GM18873 (cell line): ENCODE measurements around the gene SCGB2A2.

ENCODE experiments used
- ATAC-seq: cut with Tn5 transposase; IDR thresholded peaks from one replicate; pipeline ENCODE4 v1.9.1; 2021; ENCODE audit warnings: mild to moderate bottlenecking, moderate library complexity, moderate number of reproducible peaks; ENCODE audit not compliant: unreplicated experiment, low FRiP score

The SCGB2A2 gene

GRCh38 chr11:62298975-62299374, 29.0 kb downstream of the SCGB2A2 start, which contains the start of gene SCGB1D4:
Gene SCGB1D4 (minus strand): TSS chr11:62299075. CDS start chr11:62299010, 65 bp downstream.
- ATAC-seq, result no peak

GRCh38 chr11:62306227-62306626, 36.3 kb downstream of the SCGB2A2 start:
- no peak for ATAC-seq

GRCh38 chr11:62307950-62308349, 38.0 kb downstream of the SCGB2A2 start:
- ATAC-seq, result no peak

- no peak for ATAC-seq
Measured at GRCh38 chr11:62309991-62310390, 40.0 kb downstream of the SCGB2A2 start.

- no peak for ATAC-seq
Measured at GRCh38 chr11:62315431-62315830, 45.5 kb downstream of the SCGB2A2 start.

GRCh38 chr11:62322524-62322923, 52.6 kb downstream of the SCGB2A2 start:
- ATAC-seq, result no peak
